Epithelial cell of proximal tubule (primary cell): ENCODE measurements around the gene LRP3. TPM values are rescaled to one million over a fixed set of nuclear protein-coding genes. Genes with fewer than 3 reads are reported as not detected.
"Not testable (repeated sequence)": the region's sequence is repeated elsewhere in the genome, so short reads cannot be mapped to it uniquely, and the experiment has no call there.

Experiments
- DNase-seq: peaks from one replicate; pipeline ENCODE4 v3.0.0-alpha.2; 2011; ENCODE audit warnings: low read depth
- H3K4me3 ChIP-seq: 2 replicates; pipeline ENCODE4 v1.5.1; 2011; ENCODE audit warnings: low read depth, mild to moderate bottlenecking, low read length
- total RNA-seq: library from RNA; depleted of rRNA; stranded (reverse); fragments of >200 nt; gene quantifications from 2 replicates; pipeline ENCODE4 v1.2.3, GENCODE V29; 2015
- TF ChIP-seq, protein P1 (sequence below): conservative IDR thresholded peaks from 2 replicates; pipeline ENCODE4 v1.5.1; 2012; ENCODE audit warnings: low read depth, mild to moderate bottlenecking, low read length

LRP3 gene
- total RNA-seq, 1 donor from 2014 or later, result 26.3 TPM

DNA sequence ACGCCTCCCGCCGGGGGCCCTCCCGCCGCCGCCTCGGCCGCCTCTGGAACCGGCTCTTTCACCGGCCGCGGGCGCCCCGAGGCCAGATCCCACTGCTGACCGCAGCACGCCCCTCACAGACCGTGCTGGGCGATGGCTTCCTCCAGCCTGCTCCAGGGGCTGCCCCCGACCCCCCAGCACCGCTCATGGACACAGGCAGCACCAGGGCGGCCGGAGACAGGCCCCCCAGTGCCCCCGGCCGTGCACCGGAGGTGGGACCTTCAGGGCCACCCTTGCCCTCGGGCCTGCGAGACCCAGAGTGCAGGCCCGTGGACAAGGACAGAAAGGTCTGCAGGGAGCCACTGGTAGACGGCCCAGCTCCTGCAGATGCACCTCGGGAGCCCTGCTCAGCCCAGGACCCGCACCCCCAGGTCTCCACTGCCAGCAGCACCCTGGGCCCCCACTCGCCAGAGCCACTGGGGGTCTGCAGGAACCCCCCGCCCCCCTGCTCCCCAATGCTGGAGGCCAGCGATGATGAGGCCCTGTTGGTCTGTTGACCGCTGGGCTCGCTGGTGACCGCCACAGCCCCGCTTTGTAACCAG lies 13.0 kb downstream of the LRP3 start:
- H3K4me3 ChIP-seq, result no peak overlapping the region
- DNase-seq, result no peak
- TF ChIP-seq, protein P1, sequence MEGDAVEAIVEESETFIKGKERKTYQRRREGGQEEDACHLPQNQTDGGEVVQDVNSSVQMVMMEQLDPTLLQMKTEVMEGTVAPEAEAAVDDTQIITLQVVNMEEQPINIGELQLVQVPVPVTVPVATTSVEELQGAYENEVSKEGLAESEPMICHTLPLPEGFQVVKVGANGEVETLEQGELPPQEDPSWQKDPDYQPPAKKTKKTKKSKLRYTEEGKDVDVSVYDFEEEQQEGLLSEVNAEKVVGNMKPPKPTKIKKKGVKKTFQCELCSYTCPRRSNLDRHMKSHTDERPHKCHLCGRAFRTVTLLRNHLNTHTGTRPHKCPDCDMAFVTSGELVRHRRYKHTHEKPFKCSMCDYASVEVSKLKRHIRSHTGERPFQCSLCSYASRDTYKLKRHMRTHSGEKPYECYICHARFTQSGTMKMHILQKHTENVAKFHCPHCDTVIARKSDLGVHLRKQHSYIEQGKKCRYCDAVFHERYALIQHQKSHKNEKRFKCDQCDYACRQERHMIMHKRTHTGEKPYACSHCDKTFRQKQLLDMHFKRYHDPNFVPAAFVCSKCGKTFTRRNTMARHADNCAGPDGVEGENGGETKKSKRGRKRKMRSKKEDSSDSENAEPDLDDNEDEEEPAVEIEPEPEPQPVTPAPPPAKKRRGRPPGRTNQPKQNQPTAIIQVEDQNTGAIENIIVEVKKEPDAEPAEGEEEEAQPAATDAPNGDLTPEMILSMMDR, result no peak

DNA sequence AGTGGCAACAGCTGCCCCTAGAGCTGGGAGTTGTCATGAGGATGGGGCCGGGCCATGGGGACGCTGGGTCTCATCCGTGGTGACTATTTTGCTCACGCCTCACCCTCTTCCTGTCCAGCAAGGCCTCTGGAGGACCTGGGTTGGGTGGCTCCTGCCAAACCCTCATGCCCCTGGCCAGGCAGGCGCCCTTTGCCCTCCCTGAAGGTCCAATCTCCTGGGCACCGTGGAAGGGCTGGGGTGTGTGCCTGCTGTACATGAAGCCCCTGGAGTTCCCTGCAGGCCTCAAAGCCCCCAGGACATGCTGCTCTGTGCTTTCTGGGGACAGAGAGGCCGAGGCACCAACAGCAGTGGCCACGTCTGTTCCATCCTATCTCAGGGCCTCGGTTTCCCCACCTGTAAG lies 13.8 kb downstream of the LRP3 start:
- no peak overlapping the region for H3K4me3 ChIP-seq
- TF ChIP-seq, protein P1, result no peak
- DNase-seq, result no peak

DNA sequence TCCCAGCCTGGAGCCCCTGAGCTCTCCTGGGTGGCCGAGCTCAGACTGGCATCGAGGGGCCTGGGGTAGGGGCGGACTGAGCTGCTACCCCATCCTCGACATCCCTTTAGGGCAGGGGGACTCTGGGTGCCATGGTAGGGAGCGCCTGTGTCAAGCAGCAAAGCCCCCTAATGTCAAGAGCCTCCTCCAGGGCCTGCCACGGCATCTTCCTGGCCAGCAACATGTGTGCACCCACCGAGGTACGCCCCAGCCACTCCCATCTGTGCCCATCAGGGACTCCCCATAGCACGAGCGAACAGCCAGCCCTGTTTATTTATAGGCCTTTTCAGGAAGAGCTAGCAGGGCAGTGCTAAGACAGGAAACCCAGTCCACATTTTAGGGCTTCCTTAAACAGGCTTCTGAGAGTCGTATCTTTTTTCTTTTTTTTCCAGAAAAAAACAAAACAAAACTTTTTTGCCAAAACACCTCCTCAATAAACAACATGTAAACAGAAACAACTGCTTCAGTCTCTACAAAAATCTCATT lies 14.3 kb downstream of the LRP3 start:
- no peak overlapping the region for H3K4me3 ChIP-seq
- TF ChIP-seq, protein P1, result no peak
- no peak for DNase-seq

DNA sequence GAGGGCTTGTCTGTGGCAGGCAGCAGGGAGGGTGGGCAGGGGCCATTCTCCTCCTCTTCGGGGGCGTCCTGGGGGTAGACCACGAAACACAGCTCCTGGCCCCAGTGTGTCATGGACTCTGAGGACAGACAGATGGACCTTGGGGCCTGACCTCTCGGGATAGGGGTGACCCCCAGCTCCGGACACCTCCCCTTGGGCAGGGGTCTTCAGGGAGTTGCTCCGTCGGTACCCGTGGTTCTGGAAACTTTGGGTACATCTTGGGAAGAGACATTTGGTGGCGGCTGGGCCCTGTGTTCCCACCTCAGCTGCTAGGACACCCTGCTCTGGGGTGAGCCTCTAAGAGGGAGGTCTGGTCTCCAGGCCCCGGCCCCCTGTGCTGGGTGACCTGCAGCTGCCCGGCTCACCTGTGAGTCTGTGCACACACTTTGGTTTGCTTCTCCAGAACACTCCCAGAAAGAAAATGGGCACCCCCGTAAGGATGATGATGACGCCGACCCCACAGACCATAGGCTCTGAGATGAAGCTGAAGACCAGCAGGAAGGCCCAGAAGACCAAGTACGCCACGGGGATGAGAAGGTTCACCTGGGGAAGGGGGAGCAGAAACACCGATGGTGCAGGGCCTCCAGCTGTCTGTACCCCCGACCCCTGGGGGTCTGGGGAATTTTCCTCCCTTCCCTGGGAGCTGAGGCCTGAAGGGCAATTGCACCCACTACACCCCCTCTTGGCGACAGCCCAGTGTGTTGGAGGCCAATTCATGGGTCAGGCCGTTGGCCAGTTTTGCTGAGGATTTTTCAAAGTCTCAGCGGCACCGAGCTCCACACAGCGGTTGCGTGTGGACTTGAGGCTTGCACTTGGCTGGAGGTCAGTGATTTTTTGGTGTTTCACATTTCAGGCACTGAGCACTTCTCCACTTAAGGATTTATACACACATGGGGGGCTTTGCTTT lies 15.0 kb downstream of the LRP3 start:
- no peak overlapping the region for H3K4me3 ChIP-seq
- TF ChIP-seq, protein P1, result no peak
- no peak for DNase-seq

DNA sequence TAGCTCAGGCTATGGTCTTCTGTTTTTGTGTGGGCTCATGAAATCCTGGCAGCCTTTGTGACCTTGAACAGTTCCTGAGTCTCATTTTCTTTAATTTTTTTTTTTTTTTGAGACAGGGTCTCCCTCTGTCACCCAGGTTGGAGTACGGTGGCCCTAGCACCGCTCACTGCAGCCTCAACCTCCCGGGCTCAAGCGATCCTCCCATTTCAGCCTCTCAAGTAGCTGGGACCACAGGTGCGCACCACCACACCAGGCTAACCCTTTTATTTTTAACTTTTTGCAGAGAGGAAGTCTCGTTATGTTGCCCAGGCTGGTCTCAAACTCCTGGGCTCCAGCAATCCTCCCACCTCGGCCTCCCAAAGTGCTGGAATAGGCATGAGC lies 15.7 kb downstream of the LRP3 start:
- not testable (repeated sequence) for DNase-seq, H3K4me3 ChIP-seq

DNA sequence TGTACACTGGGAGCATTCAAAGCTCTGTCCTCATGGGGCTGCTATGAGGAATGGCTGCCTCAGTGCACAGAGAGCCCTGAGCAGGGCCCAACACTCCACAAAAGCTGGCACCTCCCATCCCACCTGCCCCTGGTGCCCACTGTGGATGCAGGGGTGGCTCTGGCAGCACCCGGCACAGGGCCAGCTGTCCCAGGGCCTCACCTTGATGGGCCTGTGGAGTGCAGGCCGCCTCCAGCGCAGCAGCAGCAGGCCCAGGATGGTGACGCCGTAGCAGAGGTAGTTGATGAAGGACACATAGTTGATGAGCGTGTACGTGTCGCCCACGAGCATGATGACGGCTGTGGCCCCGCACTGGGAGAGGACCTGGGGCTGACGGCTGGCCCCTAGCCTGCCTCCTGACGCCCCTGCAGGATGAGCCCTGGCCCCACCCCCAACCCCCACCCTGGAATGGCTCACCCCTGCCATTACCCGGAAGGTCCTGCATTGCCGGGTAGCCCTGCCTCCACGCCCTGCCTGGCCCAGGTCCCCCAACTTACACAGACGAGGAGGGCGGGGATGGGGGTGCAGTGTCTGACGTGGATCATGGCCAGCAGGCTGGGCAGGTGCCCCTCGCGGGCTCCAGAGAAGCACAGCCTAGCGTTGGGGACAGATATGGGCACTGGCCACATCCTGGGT lies 16.3 kb downstream of the LRP3 start:
- H3K4me3 ChIP-seq, result no peak overlapping the region
- DNase-seq, result no peak
- TF ChIP-seq, protein P1, result no peak

DNA sequence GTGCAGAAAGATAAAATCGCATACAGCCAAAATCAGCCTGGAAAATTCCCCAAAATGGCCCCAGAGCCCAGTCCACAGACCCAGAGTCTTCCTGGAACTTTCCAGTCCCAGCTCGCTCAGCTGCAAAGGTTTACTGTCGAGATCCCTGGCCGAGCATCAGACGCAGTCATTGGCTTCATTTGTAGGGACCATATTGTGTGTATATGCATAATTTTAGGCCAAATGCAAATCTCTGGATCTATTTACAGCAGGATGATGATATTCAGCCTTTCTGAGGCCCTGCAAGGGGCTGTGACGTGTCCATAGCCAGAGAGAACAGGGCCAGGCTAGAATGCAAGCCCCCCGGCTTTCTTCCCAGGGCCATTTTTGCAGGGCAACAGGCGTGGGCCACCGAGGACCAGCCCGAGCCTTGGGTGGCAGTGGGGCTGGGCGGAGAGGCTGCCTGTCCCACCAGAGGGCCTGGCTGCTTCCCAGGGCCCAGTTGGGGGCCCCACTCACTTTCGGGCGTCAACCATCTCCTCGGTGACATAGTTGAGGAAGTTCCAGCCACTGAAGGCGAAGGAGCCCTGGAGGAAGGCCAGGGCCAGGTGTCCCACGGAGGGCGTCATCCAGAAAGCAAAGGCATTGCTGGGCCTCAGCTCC lies 17.8 kb downstream of the LRP3 start:
- DNase-seq, result no peak
- TF ChIP-seq, protein P1, result no peak

More for the DNA sequence above, 17.8 kb downstream of the LRP3 start:
- H3K4me3 ChIP-seq, result no peak overlapping the region
